ENCODE results near the gene EFHD1.
"Not testable (repeated sequence)": the region's sequence is repeated elsewhere in the genome, so short reads cannot be mapped to it uniquely, and the experiment has no call there.

DNA sequence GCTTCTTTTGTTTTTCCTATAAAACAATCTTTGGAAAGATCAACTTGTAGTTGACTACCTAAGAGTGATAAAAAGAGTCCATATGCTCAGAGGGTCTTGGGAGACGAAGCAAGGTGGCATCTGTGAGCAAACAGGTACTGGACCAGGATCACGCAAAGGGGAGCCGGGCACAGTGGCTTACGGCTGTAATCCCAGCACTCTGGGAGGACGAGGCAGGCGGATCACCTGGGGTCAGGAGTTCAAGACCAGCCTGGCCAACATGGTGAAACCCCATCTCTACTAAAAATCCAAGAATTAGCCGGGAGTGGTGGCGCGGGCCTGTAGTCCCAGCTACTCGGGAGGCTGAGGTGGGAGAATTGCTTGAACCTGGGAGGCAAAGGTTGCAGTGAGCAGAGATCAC, 2.0 kb downstream of the EFHD1 start:
- not testable (repeated sequence) for TF ChIP-seq POLR2A (IDR thresholded peaks at IDR 0.05); CTCF (IDR thresholded peaks at IDR 0.05 in 8 of 11, conservative IDR thresholded peaks at IDR 0.05 in 3 of 11); POLR2AphosphoS5 (IDR thresholded peaks at IDR 0.05)
